Brain microvascular endothelial cell (primary cell): ENCODE data around the gene PIP4K2A.

Experiments
- DNase-seq: peaks from one replicate; pipeline ENCODE4 v3.0.0-alpha.2; 2020
- H3K27ac ChIP-seq: fragments of 250-450 bp; sonication (Bioruptor Pico); 2 replicates; pipeline ENCODE4 v1.5.1; 2020; ENCODE audit warnings: mild to moderate bottlenecking, moderate library complexity
- H3K27me3 ChIP-seq: fragments of 250-450 bp; sonication (Bioruptor Pico); replicated peaks from 2 replicates; pipeline ENCODE4 v1.5.1; 2020; ENCODE audit warnings: mild to moderate bottlenecking
- H3K36me3 ChIP-seq: fragments of 250-450 bp; sonication (Bioruptor Pico); replicated peaks from 2 replicates; pipeline ENCODE4 v1.5.1; 2020; ENCODE audit warnings: mild to moderate bottlenecking
- H3K4me3 ChIP-seq: 2 replicates; pipeline ENCODE4 v1.5.1; 2011; ENCODE audit warnings: low read depth, mild to moderate bottlenecking, control low read depth, low read length, moderate library complexity
- in situ Hi-C: cut with HindIII; loops from 2 replicates; pipeline ENCODE4 v1.10.0; 2017; ENCODE audit warnings: low sequenced_read_pairs, low pct_ligation_motif_present
- TF ChIP-seq, protein P1 (sequence below): IDR thresholded peaks from 2 replicates; pipeline ENCODE4 v1.5.1; 2011; ENCODE audit warnings: low read depth, mild to moderate bottlenecking, moderate library complexity, low read length, control low read depth, inconsistent platforms; ENCODE audit errors: missing control alignments

Gene PIP4K2A

DNA sequence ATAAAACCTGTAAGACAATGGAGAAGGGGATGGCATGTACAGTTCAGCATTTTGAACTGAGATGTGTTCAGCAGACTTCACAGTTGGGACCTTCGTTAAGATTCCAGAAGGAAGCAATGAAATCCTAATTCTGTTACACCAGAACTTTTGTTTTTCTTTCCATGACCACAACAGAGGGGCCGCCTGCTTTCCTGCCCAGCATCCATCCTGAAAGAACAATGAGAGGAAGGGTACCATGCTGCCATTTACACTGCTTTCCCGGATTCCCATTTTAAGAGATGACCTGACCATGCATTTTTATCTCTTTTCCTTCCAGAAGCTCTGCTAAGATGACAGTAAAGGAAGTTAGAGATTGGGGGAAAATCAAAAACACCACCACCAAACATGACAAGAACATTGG is 92.7 kb downstream of the PIP4K2A start:
- Histone ChIP-seq H3K36me3 (no peaks in the 10 kb centered on the region), H3K27me3 (no peaks in the 10 kb centered on the region), H3K27ac (no peak overlapping the region), H3K4me3 (no peak overlapping the region)
- no peak for DNase-seq
- in situ Hi-C loops: no loop called here
- TF ChIP-seq, protein P1, sequence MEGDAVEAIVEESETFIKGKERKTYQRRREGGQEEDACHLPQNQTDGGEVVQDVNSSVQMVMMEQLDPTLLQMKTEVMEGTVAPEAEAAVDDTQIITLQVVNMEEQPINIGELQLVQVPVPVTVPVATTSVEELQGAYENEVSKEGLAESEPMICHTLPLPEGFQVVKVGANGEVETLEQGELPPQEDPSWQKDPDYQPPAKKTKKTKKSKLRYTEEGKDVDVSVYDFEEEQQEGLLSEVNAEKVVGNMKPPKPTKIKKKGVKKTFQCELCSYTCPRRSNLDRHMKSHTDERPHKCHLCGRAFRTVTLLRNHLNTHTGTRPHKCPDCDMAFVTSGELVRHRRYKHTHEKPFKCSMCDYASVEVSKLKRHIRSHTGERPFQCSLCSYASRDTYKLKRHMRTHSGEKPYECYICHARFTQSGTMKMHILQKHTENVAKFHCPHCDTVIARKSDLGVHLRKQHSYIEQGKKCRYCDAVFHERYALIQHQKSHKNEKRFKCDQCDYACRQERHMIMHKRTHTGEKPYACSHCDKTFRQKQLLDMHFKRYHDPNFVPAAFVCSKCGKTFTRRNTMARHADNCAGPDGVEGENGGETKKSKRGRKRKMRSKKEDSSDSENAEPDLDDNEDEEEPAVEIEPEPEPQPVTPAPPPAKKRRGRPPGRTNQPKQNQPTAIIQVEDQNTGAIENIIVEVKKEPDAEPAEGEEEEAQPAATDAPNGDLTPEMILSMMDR: no peak

DNA sequence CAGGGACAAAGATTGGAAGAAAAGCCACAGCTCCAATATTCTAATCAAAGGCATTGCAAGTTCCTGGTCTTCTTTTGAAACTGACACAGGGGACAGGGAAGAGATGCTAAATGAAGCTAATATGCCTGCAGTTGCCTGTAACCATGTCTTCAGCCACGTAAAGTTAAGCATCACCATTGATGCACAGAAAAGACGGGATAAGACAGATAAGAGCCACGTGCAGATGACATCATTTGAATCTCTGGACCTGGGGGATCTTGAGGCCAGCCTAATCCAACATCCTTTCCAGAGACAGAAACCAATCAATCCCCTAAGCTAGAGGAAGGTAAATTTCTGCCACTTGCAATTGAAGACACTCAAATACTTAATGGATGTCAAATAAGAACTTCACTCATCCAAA is 93.4 kb downstream of the PIP4K2A start:
- in situ Hi-C loops: no loop called here
- Histone ChIP-seq H3K27me3 (no peaks in the 10 kb centered on the region), H3K36me3 (no peaks in the 10 kb centered on the region), H3K27ac (peak overlapping the region; percentile 82), H3K4me3 (no peak overlapping the region)
- TF ChIP-seq, protein P1: no peak
- DNase-seq: no peak

DNA sequence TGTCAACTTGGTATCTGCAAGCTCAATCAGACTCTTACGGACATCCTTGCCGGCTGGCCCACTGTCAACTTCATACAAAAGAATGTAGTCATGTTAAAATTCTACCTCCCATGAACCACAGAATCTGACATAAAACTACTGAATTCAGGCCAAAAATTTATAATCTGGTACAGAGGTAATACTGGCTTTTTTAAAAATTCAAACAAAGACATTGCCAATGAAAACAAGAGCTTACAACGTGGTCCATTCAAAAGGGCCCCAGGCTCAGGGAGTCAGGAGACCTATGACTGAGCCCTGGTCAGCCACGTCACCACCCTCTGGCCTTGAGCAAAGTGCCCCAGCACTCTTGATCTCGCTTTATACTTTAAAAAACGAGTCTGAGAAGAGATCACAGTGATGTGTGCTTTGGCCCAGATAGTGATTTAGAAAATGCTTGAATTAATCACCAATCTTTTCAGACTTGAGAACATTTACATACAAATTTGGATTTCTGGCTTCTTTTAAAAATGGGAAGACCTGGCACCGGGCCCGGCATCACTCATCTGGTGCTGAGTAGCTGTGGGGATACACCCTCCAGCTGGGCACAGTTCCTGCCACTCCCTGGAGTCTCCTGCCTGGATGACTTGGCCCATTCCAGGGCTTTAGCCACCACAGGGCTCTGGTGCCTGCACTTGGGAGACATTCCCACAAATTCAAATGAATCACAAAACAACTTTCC is 94.1 kb downstream of the PIP4K2A start:
- peak overlapping the region; percentile 82 for H3K27ac ChIP-seq
- peak; percentile 93 for DNase-seq
- TF ChIP-seq, protein P1: no peak
- no peaks in the 10 kb centered on the region for H3K36me3 ChIP-seq
- H3K4me3 ChIP-seq: no peak overlapping the region
- H3K27me3 ChIP-seq: no peaks in the 10 kb centered on the region
- in situ Hi-C loops: no loop called here

DNA sequence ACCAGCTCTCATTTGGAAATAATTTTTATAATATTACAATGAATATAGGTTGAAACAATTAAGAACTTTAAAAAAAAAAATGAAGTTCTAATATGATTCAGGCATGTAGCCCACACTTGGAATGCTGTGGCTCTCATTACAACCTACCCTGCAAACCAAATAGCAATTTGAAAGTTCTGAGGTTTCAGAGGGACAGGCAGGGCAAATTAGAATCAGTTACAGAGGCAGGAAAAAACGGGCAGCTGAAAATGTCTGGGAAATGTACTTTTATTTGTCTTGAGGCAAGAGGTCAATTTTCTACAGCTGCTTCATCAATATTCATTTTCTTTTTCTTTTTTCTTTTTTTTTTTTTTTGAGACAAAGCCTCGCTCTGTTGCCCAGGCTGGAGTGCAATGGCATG is 95.3 kb downstream of the PIP4K2A start:
- no peaks in the 10 kb centered on the region for H3K27me3 ChIP-seq
- no peak overlapping the region for H3K27ac ChIP-seq
- TF ChIP-seq, protein P1: no peak
- in situ Hi-C loops: no loop called here
- H3K4me3 ChIP-seq: no peak overlapping the region
- H3K36me3 ChIP-seq: no peaks in the 10 kb centered on the region
- DNase-seq: no peak

DNA sequence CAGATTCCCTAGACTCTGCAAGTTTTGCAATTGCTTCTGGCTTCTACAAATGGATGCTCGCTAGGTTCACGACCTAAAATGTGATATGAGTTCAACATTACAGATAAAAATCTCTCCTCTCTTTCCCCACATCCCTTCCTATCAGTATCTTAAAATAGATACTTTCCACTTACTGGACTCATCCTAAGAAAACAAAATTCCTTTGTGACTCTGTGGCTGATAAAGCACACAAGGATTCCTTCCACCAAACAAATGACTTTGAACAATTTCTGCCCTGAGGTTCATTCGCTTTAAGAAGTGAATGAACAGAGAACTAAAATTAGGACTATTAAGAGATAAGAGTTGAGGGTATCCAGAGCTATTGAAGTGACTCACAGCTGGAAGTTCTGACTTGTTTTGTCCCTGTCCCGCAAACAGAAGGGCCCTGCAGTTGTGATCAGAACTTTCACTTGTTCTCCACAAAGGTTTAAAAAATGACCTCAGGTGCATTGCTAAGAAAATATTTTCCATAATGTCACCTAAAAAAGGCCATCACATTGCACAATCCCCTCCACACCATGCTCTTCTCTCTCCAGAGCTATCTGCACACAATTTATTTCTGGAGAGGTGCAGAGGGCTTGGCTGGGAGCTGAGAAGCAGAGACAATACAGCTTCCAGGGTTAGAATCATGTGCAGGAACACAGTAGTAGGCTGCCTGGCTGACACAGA is 96.1 kb downstream of the PIP4K2A start:
- H3K27ac ChIP-seq: peak overlapping the region; percentile 41
- H3K27me3 ChIP-seq: no peaks in the 10 kb centered on the region
- peak; percentile 41 for DNase-seq
- H3K36me3 ChIP-seq: no peaks in the 10 kb centered on the region
- no peak overlapping the region for H3K4me3 ChIP-seq
- TF ChIP-seq, protein P1: no peak
- in situ Hi-C loops: no loop called here

DNA sequence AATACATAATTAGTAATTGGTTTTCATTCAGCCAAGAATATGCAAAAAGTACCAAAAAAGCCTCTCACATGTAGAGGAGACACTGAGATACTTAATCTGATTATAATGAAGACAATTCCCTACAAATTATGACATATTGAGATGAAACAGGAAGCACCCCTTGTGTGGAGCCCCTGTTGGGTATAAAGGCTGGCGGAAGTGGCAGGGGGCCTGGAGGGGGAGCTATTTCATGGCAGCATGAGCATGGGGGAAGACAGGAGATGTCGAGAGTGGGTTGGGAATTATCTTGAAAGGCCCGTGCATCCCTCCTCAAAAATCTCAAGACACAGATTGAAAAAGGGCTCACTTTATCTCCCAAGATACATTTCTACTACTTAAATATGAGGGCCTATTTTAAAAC is 96.9 kb downstream of the PIP4K2A start:
- H3K36me3 ChIP-seq: no peaks in the 10 kb centered on the region
- in situ Hi-C loops: no loop called here
- no peak for DNase-seq
- H3K27me3 ChIP-seq: no peaks in the 10 kb centered on the region
- TF ChIP-seq, protein P1: peak; percentile 24
- H3K27ac ChIP-seq: peak overlapping the region; percentile 41
- H3K4me3 ChIP-seq: no peak overlapping the region
